ENCODE measurements around the gene SERPINA12.

DNA sequence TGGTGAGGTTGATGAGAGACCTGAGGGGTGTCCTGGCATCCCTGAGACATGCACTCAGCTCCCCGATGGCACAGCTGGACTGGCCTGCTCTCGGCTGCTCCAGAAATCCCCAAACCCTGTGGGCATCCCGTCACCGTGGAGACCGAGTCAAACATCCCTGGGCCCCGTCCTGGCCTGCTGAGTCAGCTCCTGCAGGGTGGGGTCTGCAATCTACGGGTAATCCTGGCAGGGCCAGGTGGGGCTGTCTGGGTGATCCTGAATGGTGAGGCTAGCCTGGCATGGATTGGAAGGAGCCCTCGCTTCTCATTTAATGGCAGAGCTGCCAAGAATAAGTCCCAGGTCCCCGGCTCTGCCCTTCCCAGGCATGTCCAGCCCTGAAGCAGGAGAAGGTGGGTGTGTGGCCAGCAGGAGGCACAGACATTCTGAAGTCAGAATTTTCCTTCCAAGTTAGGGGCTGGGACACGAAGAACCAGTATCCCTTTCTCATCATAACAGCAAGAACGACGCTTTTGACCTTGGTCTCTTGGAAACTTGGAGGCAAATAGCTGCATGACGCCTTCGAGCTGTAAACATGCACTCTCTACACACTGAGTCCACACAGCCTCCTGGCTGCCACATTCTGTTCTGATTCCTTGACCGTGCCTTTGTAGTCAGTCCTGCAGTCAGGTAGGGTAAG is 34.3 kb upstream of the SERPINA12 start:
- TF ChIP-seq EZH2phosphoT487 (IDR thresholded peaks at IDR 0.05; ENCODE audit: borderline replicate concordance), result no peak
- TF ChIP-seq CTCF (IDR thresholded peaks at IDR 0.05 in 2 of 3, conservative IDR thresholded peaks at IDR 0.05 in 1 of 3; ENCODE audit: borderline replicate concordance in 1 of 3, insufficient read depth in 1 of 3, low read depth in 2 of 3, low read length in 2 of 3), result no peak

All from HCT116 (cell line).